Testis (tissue), 3 donors: ENCODE data around the gene TRAP1. TPM values are rescaled to one million over a fixed set of nuclear protein-coding genes. Genes with fewer than 3 reads are reported as not detected.

Source experiments
- DNase-seq: peaks from one replicate; pipeline ENCODE4 v3.0.0-alpha.2; 2019
- H3K27ac ChIP-seq, 2 donors: fragments of 200-600 bp; sonication (generic); one replicate each; pipeline ENCODE4 v1.5.1; 2019
- H3K27me3 ChIP-seq: fragments of 200-600 bp; sonication (generic); one replicate; pipeline ENCODE4 v1.5.1; 2019
- H3K36me3 ChIP-seq: fragments of 200-600 bp; sonication (generic); one replicate; pipeline ENCODE4 v1.5.1; 2017; ENCODE audit warnings: low read depth; ENCODE audit errors: missing control alignments
- H3K4me1 ChIP-seq: fragments of 200-600 bp; sonication (generic); one replicate; pipeline ENCODE4 v1.5.1; 2019
- H3K4me3 ChIP-seq, 2 donors: fragments of 200-600 bp; sonication (generic); one replicate each; pipeline ENCODE4 v1.5.1; 2017 to 2019
- H3K9me3 ChIP-seq: fragments of 200-600 bp; sonication (generic); one replicate; pipeline ENCODE4 v1.5.1; 2017
- POLR2A ChIP-seq: fragments of 450-650 bp; IDR thresholded peaks from one replicate; pipeline ENCODE4 v1.6.1; 2017; ENCODE audit warnings: antibody characterized with exemption, mild to moderate bottlenecking, moderate library complexity
- WGBS, 2 donors: methylation state at CpG; one replicate each; pipeline ENCODE4 v1.1.5; 2018; 5-methylcytosine and 5-hydroxymethylcytosine counted together
- intact Hi-C: fragments of 100-400 bp; cut with DNase I; formaldehyde crosslinking; loops from one replicate; pipeline ENCODE4 v1.15.1; 2023; ENCODE audit warnings: low total_unique reads
- polyA plus RNA-seq: library from polyadenylated mRNA; stranded (reverse); fragments of 350-450 nt; fragmentation: Illumina TruSeq; extraction: RNeasy Lipid Tissue Mini Kit (QIAGEN cat#74804); gene quantifications from one replicate; pipeline ENCODE4 v1.2.3, GENCODE V29; 2014; ENCODE audit warnings: low read depth, low replicate concordance; ENCODE audit not compliant: insufficient read depth
- total RNA-seq, 2 donors: library from RNA; depleted of rRNA; stranded (reverse); fragments of >200 nt; gene quantifications; one replicate each; pipeline ENCODE4 v1.2.3, GENCODE V29; 2016
- TF ChIP-seq, protein P1 (sequence below), 3 experiments: fragments of 450-650 bp in 2 of 3; fragments of 200-600 bp in 1 of 3; sonication (generic) in 1 of 3; IDR thresholded peaks; one replicate each; pipeline ENCODE4 v1.5.1; 2016 to 2019; ENCODE audit warnings: antibody characterized with exemption in 3 of 3, mild to moderate bottlenecking in 2 of 3, moderate library complexity in 1 of 3

The TRAP1 gene
- total and polyA plus RNA-seq, 3 donors from 2014 or later: 80.0 to 140 (median 131) TPM

DNA sequence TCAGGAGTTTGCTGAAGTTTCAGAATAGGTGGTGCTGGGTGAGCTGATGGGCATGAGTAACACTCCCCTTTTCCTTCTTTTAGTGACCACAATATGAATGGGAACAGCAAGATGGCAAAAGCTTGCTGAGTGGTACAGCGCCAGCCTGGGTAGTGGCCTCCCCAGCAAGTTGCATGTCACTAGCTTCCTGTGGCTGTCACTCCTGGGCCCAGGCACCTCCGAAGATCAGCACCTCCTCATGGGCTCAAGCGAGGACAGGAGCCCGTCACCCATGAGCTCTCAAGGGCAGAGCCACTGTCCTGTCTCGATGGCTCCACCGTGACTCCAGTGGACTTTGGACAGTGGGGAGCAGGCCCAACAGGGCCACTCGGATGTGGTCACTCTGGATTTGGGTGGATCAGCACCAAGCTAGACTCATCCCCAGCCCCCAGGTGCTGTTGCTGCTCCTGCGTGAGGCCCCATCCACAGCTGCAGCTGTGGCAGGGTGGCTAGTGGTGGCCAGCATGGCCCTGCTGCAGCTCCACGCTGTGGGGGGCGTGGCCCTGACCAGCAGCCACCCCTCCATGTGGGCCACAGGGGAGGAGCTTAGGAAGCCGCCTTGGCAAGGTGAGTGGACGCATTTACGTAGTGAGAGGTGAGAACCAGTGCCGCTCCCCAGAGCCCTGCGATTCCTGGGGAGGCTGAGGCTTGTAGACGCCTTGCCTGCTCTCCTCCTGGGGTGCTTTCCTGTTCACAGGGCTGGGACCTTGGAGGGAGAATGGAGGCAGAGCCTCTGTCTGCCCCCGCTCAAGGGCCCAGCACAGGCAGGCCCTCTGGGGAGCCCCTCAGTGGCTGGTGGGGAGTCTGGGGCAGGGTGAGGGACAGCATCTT is 76.5 kb downstream of the TRAP1 start:
- no peak for TF ChIP-seq POLR2A
- TF ChIP-seq, protein P1, sequence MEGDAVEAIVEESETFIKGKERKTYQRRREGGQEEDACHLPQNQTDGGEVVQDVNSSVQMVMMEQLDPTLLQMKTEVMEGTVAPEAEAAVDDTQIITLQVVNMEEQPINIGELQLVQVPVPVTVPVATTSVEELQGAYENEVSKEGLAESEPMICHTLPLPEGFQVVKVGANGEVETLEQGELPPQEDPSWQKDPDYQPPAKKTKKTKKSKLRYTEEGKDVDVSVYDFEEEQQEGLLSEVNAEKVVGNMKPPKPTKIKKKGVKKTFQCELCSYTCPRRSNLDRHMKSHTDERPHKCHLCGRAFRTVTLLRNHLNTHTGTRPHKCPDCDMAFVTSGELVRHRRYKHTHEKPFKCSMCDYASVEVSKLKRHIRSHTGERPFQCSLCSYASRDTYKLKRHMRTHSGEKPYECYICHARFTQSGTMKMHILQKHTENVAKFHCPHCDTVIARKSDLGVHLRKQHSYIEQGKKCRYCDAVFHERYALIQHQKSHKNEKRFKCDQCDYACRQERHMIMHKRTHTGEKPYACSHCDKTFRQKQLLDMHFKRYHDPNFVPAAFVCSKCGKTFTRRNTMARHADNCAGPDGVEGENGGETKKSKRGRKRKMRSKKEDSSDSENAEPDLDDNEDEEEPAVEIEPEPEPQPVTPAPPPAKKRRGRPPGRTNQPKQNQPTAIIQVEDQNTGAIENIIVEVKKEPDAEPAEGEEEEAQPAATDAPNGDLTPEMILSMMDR (IDR thresholded peaks at IDR 0.05): no peak
- H3K36me3 ChIP-seq: no peaks in the 10 kb centered on the region
- no peaks in the 10 kb centered on the region for H3K9me3 ChIP-seq
- no peaks in the 10 kb centered on the region for H3K27me3 ChIP-seq
- H3K27ac ChIP-seq: no peak overlapping the region
- peaks cover 3% of the 10 kb centered on the region for H3K4me1 ChIP-seq
- WGBS, 2 donors: 91 to 92% methylated on average over 6 to 17 of the region's 17 CpGs
- intact Hi-C loops: no loop called here
- no peak overlapping the region for H3K4me3 ChIP-seq
- no peak for DNase-seq

DNA sequence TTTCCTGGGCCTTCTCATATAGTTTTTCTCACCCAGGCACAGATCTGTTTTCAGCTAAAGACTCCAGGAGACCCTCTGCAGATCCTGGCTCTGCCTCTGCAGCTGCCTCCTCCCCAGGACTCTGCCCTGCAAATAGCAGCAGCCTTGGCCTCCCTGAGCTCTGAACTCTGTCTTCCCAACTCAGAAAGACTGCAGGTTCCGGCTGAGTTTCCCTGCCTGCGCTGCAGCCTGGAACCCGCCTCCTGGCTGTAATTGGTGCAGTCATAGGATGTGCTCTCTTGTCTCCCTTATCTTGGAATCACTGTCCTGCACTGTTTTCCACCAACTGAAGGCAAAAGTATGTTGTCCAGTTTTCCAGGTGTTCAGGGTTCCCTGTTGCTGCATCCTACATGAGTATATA is 77.1 kb downstream of the TRAP1 start:
- TF ChIP-seq, protein P1 (IDR thresholded peaks at IDR 0.05): no peak
- TF ChIP-seq POLR2A: no peak
- WGBS, 2 donors: 63 to 71% methylated on average over 3 of the region's 3 CpGs
- peaks cover 3% of the 10 kb centered on the region for H3K4me1 ChIP-seq
- no peaks in the 10 kb centered on the region for H3K9me3 ChIP-seq
- no peaks in the 10 kb centered on the region for H3K36me3 ChIP-seq
- DNase-seq: no peak
- intact Hi-C loops: no loop called here
- no peak overlapping the region for H3K4me3 ChIP-seq
- H3K27me3 ChIP-seq: no peaks in the 10 kb centered on the region
- H3K27ac ChIP-seq: no peak overlapping the region

DNA sequence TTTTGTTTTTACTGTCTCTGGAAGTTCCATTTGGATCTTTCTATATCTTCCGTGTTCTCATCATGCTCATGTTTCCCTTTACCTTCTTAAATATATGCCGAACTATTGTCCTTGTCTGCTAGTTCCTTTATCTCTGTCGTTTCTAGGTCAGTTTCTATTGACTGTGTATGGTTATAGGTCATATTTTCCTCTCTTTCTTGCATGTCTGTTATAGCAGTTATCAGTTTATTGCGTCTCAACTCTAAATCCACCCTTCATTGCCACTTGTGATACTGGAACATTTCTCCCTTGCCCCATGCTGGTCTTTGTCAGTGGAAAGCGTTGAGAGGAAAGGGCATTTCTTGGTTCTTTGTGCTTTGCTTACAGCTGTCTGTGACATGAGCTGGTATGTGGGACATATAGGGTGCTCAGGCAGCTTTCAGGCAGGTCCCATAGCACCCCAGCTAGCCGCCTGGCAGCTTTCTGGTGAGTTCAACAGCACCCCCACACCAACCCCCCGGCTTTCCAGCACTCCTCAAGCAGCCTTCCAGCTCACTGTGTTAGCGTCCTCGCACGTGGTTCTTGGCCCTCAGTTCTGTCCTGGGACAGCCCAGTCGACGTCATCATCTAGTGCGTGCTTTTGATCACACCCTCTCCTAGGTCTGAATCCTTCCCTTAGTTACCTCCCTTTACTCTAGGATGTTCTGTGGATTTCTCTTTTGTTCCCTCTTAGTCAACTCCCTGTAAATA is 78.2 kb downstream of the TRAP1 start:
- Histone ChIP-seq H3K27ac (no peak overlapping the region), H3K4me3 (no peak overlapping the region), H3K36me3 (no peaks in the 10 kb centered on the region), H3K4me1 (peaks cover 3% of the 10 kb centered on the region), H3K27me3 (no peaks in the 10 kb centered on the region), H3K9me3 (no peaks in the 10 kb centered on the region)
- intact Hi-C loops: no loop called here
- no peak for TF ChIP-seq POLR2A
- TF ChIP-seq, protein P1 (IDR thresholded peaks at IDR 0.05): no peak
- no peak for DNase-seq
- 95 to 96% methylated on average over 11 to 13 of the region's 13 CpGs for WGBS, 2 donors

DNA sequence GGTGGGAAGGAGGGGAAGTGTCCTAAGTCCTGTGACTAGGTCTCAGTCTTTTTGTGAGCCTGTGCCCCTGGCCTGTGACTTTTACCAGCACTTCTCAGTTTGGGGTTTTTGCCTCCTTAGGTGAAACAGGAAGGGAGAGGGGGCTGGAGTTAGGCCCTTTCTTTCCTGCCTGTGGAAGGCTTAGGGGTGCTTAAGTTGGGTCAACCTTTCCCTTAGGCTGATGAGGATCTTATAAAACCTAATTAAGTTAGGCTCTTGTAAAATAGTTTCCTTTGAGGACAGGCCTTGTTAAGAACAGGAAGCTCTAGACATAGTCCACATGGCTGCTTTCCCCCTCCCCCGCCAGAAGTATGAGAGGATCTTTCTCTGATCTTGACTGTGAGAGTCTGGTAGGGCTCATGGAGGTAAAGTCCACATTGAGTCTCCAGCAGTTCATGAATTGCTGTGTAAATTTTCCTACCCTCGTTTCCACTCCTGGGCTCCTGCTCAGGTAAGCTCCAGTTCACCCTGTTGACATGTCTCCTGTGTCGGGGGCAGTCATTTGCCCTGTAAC is 79.9 kb downstream of the TRAP1 start:
- no peak for DNase-seq
- 71 to 75% methylated on average over 3 of the region's 3 CpGs for WGBS, 2 donors
- intact Hi-C loops: no loop called here

More for the DNA sequence above, 79.9 kb downstream of the TRAP1 start:
- no peaks in the 10 kb centered on the region for H3K9me3 ChIP-seq
- no peak overlapping the region for H3K4me3 ChIP-seq
- no peaks in the 10 kb centered on the region for H3K27me3 ChIP-seq
- no peaks in the 10 kb centered on the region for H3K36me3 ChIP-seq
- peaks cover 3% of the 10 kb centered on the region for H3K4me1 ChIP-seq
- H3K27ac ChIP-seq: no peak overlapping the region
- no peak for TF ChIP-seq POLR2A
- TF ChIP-seq, protein P1 (IDR thresholded peaks at IDR 0.05): no peak
